ENCODE results near the gene KRT82.

DNA sequence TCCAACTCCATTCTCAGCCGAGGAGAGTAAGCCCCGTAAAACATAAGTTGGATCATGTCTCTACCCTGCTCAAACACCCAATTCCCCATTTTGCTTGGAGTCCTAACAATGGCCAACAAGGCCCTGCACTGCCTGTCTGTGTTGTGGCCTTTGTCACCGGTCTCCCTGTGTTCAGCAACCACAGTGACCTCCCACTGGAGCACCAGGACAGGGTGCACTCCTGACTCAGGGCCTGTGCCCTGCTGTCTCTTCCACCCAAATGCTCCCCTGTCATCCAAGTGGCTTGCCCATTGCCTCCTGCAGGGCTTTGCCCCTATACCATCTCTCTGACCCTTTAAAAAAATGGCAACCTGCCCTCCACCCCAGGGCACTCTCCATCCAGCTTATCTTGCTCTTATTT lies 34.4 kb downstream of the KRT82 start:
- TF ChIP-seq, protein P1, sequence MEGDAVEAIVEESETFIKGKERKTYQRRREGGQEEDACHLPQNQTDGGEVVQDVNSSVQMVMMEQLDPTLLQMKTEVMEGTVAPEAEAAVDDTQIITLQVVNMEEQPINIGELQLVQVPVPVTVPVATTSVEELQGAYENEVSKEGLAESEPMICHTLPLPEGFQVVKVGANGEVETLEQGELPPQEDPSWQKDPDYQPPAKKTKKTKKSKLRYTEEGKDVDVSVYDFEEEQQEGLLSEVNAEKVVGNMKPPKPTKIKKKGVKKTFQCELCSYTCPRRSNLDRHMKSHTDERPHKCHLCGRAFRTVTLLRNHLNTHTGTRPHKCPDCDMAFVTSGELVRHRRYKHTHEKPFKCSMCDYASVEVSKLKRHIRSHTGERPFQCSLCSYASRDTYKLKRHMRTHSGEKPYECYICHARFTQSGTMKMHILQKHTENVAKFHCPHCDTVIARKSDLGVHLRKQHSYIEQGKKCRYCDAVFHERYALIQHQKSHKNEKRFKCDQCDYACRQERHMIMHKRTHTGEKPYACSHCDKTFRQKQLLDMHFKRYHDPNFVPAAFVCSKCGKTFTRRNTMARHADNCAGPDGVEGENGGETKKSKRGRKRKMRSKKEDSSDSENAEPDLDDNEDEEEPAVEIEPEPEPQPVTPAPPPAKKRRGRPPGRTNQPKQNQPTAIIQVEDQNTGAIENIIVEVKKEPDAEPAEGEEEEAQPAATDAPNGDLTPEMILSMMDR (IDR thresholded peaks at IDR 0.05) = no peak
- no peak for TF ChIP-seq POLR2A (IDR thresholded peaks at IDR 0.05)

All from testis (tissue), 2 donors.